Ishikawa (cell line): ENCODE results near the gene THAP4.

Experiments used
- TEAD4 ChIP-seq: IDR thresholded peaks from 2 replicates; pipeline ENCODE4 v1.6.1; 2012
- YY1 ChIP-seq: IDR thresholded peaks from 2 replicates; pipeline ENCODE4 v1.6.1; 2012; ENCODE audit warnings: low read depth

DNA sequence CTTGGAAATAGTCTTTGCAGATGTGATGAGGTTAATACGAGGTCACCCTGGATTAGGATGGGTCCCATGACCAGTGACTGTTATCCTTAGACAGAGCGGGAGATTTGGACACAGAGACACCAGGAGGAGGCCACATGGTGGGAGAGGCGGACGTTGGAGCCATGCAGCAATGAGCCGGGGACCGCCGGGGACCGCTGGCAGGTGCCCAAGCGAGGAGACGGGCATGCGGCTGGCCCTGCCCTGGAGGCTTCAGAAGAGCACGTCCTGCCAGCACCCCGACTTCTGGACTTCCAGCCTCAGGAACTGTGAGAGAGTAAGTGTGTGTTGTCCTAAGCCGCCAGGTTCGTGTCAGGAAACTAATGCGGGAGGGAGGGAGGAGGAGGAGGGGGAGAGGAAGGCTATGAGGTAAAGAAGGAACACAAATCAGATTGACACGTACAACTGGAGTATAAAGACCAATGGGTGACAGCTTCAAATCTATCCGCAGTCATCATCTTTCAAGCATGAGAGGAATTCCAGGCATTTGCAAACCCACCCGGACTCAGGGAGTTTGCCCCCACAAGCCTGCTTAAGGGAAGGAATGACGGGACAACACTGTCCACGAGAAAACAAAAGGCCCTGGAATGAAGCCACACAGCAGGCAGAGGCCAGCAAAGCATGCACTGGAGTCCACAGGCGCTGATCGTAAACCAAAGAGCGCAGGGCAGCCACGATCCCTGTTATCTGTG, 90.0 kb downstream of the THAP4 start:
- peak; percentile 77; the same call in 1 of the 2 replicates for TF ChIP-seq TEAD4
- TF ChIP-seq YY1, result no peak
